Measurements from ENCODE around the gene INPPL1.

The INPPL1 gene

GRCh38 chr11:72216638-72217037 is 7.9 kb upstream of the INPPL1 start, which contains the start of gene FOLR2:
FOLR2 (plus strand) TSS chr11:72216794; CDS start chr11:72218585, 1,791 bp downstream.
- DNase-seq (ENCODE audit: low read depth) = no peak

- no peak for DNase-seq (ENCODE audit: low read depth)
Measured at GRCh38 chr11:72217841-72218240, 6.7 kb upstream of the INPPL1 start.

GRCh38 chr11:72218251-72218745 is 6.3 kb upstream of the INPPL1 start:
- DNase-seq (ENCODE audit: low read depth) = no peak

GRCh38 chr11:72220696-72221363 is 3.7 kb upstream of the INPPL1 start:
- DNase-seq (ENCODE audit: low read depth) = no peak

- DNase-seq (ENCODE audit: low read depth) = no peak
Measured at GRCh38 chr11:72221386-72222075, 3.0 kb upstream of the INPPL1 start.

GRCh38 chr11:72222106-72222891 is 2.3 kb upstream of the INPPL1 start:
- DNase-seq (ENCODE audit: low read depth) = no peak

- DNase-seq (ENCODE audit: low read depth) = peak; percentile 88
Measured at GRCh38 chr11:72222907-72223614, 1.5 kb upstream of the INPPL1 start.

- DNase-seq (ENCODE audit: low read depth) = peak; percentile 76
Measured at GRCh38 chr11:72223615-72224563, 678 bp upstream of the INPPL1 start.

GRCh38 chr11:72225411-72225951 is 914 bp downstream of the INPPL1 start:
- DNase-seq (ENCODE audit: low read depth) = peak; percentile 15

- no peak for DNase-seq (ENCODE audit: low read depth)
Measured at GRCh38 chr11:72226701-72227100, 2.1 kb downstream of the INPPL1 start.

GRCh38 chr11:72227316-72228228 is 3.0 kb downstream of the INPPL1 start:
- peak; percentile 53 for DNase-seq (ENCODE audit: low read depth)

- peak; percentile 10 for DNase-seq (ENCODE audit: low read depth)
Measured at GRCh38 chr11:72228229-72228843, 3.8 kb downstream of the INPPL1 start.

- no peak for DNase-seq (ENCODE audit: low read depth)
Measured at GRCh38 chr11:72228844-72229231, 4.3 kb downstream of the INPPL1 start.

- no peak for DNase-seq (ENCODE audit: low read depth)
Measured at GRCh38 chr11:72229336-72229924, 4.9 kb downstream of the INPPL1 start.

- DNase-seq (ENCODE audit: low read depth) = no peak
Measured at GRCh38 chr11:72229925-72230763, 5.6 kb downstream of the INPPL1 start.

GRCh38 chr11:72230764-72231365 is 6.3 kb downstream of the INPPL1 start:
- no peak for DNase-seq (ENCODE audit: low read depth)

Measured in iris pigment epithelial cell (primary cell).